ENCODE results near the gene DICER1. TPM values are rescaled to one million over a fixed set of nuclear protein-coding genes. Genes with fewer than 3 reads are reported as not detected.

The DICER1 gene
- total and polyA plus RNA-seq, 3 donors from 2014 or later = 31.7 to 111 (median 88.1) TPM

DNA sequence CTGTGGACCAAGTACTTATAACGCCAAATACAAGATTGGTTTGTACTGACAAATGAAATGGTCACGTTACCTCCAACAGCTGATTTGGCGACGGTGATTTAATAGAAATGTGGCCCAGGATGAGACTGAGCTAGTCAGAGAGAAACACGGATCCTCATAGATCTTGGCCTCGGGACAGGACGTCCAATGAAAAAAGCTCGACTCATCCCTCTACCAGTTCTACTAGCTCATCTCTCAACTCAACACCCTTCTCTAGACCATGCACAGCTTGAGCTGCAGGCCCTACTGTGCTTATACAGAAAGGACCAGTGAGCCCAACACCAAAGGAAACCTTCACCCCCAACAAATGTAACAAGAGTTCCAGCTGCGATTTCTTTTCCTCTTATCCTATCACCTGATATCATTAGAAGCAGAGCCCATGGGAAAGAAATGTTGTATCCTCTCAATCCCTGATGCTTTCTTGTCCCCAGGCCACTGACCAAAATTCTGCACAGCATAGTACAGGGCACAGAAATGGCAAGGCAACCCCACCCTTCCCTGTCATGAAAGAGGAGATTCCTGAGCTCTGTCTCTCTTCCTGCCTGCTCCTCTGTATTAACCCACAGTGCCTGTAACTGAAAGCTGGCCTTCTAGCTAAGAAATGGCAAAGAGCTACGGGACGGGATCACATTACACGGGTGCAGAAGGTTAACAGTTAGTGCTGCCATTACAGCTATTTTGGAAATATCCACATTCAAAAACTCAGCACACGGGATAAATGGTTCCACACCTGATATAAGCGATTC lies 39.2 kb downstream of the DICER1 start:
- no peaks in the 10 kb centered on the region for H3K4me1 ChIP-seq
- WGBS, 2 donors = 90 to 93% methylated on average over 14 of the region's 14 CpGs
- no peaks in the 10 kb centered on the region for H3K9me3 ChIP-seq
- H3K27ac ChIP-seq = no peak overlapping the region
- DNase-seq = no peak
- H3K4me3 ChIP-seq = no peak overlapping the region
- TF ChIP-seq, protein P1, sequence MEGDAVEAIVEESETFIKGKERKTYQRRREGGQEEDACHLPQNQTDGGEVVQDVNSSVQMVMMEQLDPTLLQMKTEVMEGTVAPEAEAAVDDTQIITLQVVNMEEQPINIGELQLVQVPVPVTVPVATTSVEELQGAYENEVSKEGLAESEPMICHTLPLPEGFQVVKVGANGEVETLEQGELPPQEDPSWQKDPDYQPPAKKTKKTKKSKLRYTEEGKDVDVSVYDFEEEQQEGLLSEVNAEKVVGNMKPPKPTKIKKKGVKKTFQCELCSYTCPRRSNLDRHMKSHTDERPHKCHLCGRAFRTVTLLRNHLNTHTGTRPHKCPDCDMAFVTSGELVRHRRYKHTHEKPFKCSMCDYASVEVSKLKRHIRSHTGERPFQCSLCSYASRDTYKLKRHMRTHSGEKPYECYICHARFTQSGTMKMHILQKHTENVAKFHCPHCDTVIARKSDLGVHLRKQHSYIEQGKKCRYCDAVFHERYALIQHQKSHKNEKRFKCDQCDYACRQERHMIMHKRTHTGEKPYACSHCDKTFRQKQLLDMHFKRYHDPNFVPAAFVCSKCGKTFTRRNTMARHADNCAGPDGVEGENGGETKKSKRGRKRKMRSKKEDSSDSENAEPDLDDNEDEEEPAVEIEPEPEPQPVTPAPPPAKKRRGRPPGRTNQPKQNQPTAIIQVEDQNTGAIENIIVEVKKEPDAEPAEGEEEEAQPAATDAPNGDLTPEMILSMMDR (IDR thresholded peaks at IDR 0.05) = no peak
- TF ChIP-seq POLR2A (IDR thresholded peaks at IDR 0.05) = no peak
- H3K27me3 ChIP-seq = no peaks in the 10 kb centered on the region
- intact Hi-C loops (cut with DNase I; ENCODE audit: low total_unique reads) = no loop called here
- no peaks in the 10 kb centered on the region for H3K36me3 ChIP-seq (ENCODE audit: low read depth, missing control alignments)

- H3K27ac ChIP-seq = no peak overlapping the region
- TF ChIP-seq, protein P1 (IDR thresholded peaks at IDR 0.05) = no peak
- no peak for TF ChIP-seq POLR2A (IDR thresholded peaks at IDR 0.05)
- no peaks in the 10 kb centered on the region for H3K36me3 ChIP-seq (ENCODE audit: low read depth, missing control alignments)
- no peak overlapping the region for H3K4me3 ChIP-seq
- H3K4me1 ChIP-seq = no peaks in the 10 kb centered on the region
- H3K27me3 ChIP-seq = no peaks in the 10 kb centered on the region
- intact Hi-C loops (cut with DNase I; ENCODE audit: low total_unique reads) = no loop called here
- H3K9me3 ChIP-seq = no peaks in the 10 kb centered on the region
- WGBS, 2 donors = 95 to 97% methylated on average over 4 of the region's 4 CpGs
- no peak for DNase-seq
Observed at GRCh38 chr14:95113476-95113875, 43.9 kb downstream of the DICER1 start.

- 95 to 96% methylated on average over 2 of the region's 2 CpGs for WGBS, 2 donors
Observed at GRCh38 chr14:95111507-95112164, 45.7 kb downstream of the DICER1 start.

GRCh38 chr14:95110178-95110577 lies 47.2 kb downstream of the DICER1 start:
- WGBS, 2 donors = 91 to 94% methylated on average over 8 of the region's 8 CpGs
- Histone ChIP-seq H3K27ac (no peak overlapping the region), H3K27me3 (no peaks in the 10 kb centered on the region), H3K9me3 (no peaks in the 10 kb centered on the region), H3K36me3 (ENCODE audit: low read depth, missing control alignments) (no peaks in the 10 kb centered on the region), H3K4me1 (no peaks in the 10 kb centered on the region), H3K4me3 (no peak overlapping the region)
- intact Hi-C loops (cut with DNase I; ENCODE audit: low total_unique reads) = no loop called here
- no peak for DNase-seq
- TF ChIP-seq, protein P1 (IDR thresholded peaks at IDR 0.05) = no peak
- no peak for TF ChIP-seq POLR2A (IDR thresholded peaks at IDR 0.05)

More at GRCh38 chr14:95111507-95112164, 45.7 kb downstream of the DICER1 start:
- H3K4me1 ChIP-seq = no peaks in the 10 kb centered on the region
- H3K4me3 ChIP-seq = no peak overlapping the region
- no peaks in the 10 kb centered on the region for H3K9me3 ChIP-seq
- no peak for TF ChIP-seq POLR2A (IDR thresholded peaks at IDR 0.05)
- TF ChIP-seq, protein P1 (IDR thresholded peaks at IDR 0.05) = no peak
- intact Hi-C loops (cut with DNase I; ENCODE audit: low total_unique reads) = no loop called here
- DNase-seq = no peak
- no peaks in the 10 kb centered on the region for H3K27me3 ChIP-seq
- no peaks in the 10 kb centered on the region for H3K36me3 ChIP-seq (ENCODE audit: low read depth, missing control alignments)
- no peak overlapping the region for H3K27ac ChIP-seq
